DOHH2 (cell line): ENCODE measurements around the gene GSG1.

ENCODE experiments used
- H3F3A ChIP-seq: fragments of 200-600 bp; sonication (generic), shearing (Covaris generic); 2 replicates; pipeline ENCODE4 v1.6.0; 2016; ENCODE audit warnings: antibody characterized with exemption, mild to moderate bottlenecking; ENCODE audit not compliant: control insufficient read depth, insufficient read depth
- H3K27ac ChIP-seq: fragments of 200-600 bp; sonication (generic); 2 replicates; pipeline ENCODE4 v1.5.1; 2014; ENCODE audit warnings: low read depth, mild to moderate bottlenecking, low read length, moderate library complexity
- H3K27me3 ChIP-seq: fragments of 200-600 bp; sonication (generic); 2 replicates; pipeline ENCODE4 v1.6.1; 2014; ENCODE audit warnings: mild to moderate bottlenecking, low read length, mixed read lengths; ENCODE audit not compliant: control insufficient read depth
- H3K36me3 ChIP-seq: fragments of 200-600 bp; sonication (generic); 2 replicates; pipeline ENCODE4 v1.6.1; 2014; ENCODE audit warnings: mild to moderate bottlenecking, low read length, moderate library complexity, mixed read lengths; ENCODE audit not compliant: control insufficient read depth
- H3K4me1 ChIP-seq: fragments of 200-600 bp; sonication (generic); 2 replicates; pipeline ENCODE4 v1.6.1; 2014; ENCODE audit warnings: mild to moderate bottlenecking, low read length, mixed read lengths; ENCODE audit not compliant: control insufficient read depth
- H3K4me2 ChIP-seq: fragments of 200-600 bp; sonication (generic); 2 replicates; pipeline ENCODE4 v1.6.0; 2014; ENCODE audit warnings: mild to moderate bottlenecking, low read length, moderate library complexity
- H3K4me3 ChIP-seq: fragments of 200-600 bp; sonication (generic); 2 replicates; pipeline ENCODE4 v1.5.1; 2014; ENCODE audit warnings: mild to moderate bottlenecking, low read length, mixed read lengths
- H3K79me2 ChIP-seq: fragments of 200-600 bp; sonication (generic); 2 replicates; pipeline ENCODE4 v1.6.1; 2014; ENCODE audit warnings: mild to moderate bottlenecking, low read length, mixed read lengths; ENCODE audit not compliant: control insufficient read depth
- H3K9me2 ChIP-seq: fragments of 200-600 bp; sonication (generic); replicated peaks from 2 replicates; pipeline ENCODE4 v1.6.1; 2014; ENCODE audit warnings: mild to moderate bottlenecking, low read length, mixed read lengths; ENCODE audit not compliant: control insufficient read depth
- H3K9me3 ChIP-seq: fragments of 200-600 bp; sonication (generic); 2 replicates; pipeline ENCODE4 v1.6.1; 2014; ENCODE audit warnings: antibody characterized with exemption, low read length, mixed read lengths; ENCODE audit not compliant: control insufficient read depth, insufficient read depth
- H4K20me1 ChIP-seq: fragments of 200-600 bp; sonication (generic); 2 replicates; pipeline ENCODE4 v1.6.0; 2014; ENCODE audit warnings: low read depth, mild to moderate bottlenecking, antibody characterized with exemption, low read length, moderate library complexity; ENCODE audit not compliant: control insufficient read depth, insufficient read depth
- EZH2phosphoT487 ChIP-seq: fragments of 200-600 bp; sonication (generic); IDR thresholded peaks from 2 replicates; pipeline ENCODE4 v1.6.1; 2017; ENCODE audit warnings: borderline replicate concordance, mild to moderate bottlenecking, antibody characterized with exemption, low read length, moderate library complexity, mixed read lengths
- TF ChIP-seq, protein P1 (sequence below): fragments of 200-600 bp; sonication (generic); IDR thresholded peaks from one replicate; pipeline ENCODE4 v1.5.1; 2014; ENCODE audit warnings: antibody characterized with exemption, mild to moderate bottlenecking, low read depth, low read length; ENCODE audit not compliant: poor library complexity, severe bottlenecking

Gene GSG1

GRCh38 chr12:13104409-13104808, 942 bp upstream of the GSG1 start:
- Histone ChIP-seq H3K9me3 (peaks cover 7% of the 10 kb centered on the region), H3K4me1 (peaks cover 47% of the 10 kb centered on the region), H3F3A (peaks cover 21% of the 10 kb centered on the region), H3K27me3 (no peaks in the 10 kb centered on the region), H4K20me1 (no peaks in the 10 kb centered on the region), H3K4me2 (no peak overlapping the region), H3K27ac (no peak overlapping the region), H3K9me2 (no peaks in the 10 kb centered on the region), H3K79me2 (no peaks in the 10 kb centered on the region), H3K36me3 (no peaks in the 10 kb centered on the region), H3K4me3 (no peak overlapping the region)
- TF ChIP-seq, protein P1, sequence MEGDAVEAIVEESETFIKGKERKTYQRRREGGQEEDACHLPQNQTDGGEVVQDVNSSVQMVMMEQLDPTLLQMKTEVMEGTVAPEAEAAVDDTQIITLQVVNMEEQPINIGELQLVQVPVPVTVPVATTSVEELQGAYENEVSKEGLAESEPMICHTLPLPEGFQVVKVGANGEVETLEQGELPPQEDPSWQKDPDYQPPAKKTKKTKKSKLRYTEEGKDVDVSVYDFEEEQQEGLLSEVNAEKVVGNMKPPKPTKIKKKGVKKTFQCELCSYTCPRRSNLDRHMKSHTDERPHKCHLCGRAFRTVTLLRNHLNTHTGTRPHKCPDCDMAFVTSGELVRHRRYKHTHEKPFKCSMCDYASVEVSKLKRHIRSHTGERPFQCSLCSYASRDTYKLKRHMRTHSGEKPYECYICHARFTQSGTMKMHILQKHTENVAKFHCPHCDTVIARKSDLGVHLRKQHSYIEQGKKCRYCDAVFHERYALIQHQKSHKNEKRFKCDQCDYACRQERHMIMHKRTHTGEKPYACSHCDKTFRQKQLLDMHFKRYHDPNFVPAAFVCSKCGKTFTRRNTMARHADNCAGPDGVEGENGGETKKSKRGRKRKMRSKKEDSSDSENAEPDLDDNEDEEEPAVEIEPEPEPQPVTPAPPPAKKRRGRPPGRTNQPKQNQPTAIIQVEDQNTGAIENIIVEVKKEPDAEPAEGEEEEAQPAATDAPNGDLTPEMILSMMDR = no peak
- TF ChIP-seq EZH2phosphoT487 = no peak

- TF ChIP-seq, protein P1 = no peak
- no peak for TF ChIP-seq EZH2phosphoT487
- Histone ChIP-seq H3K9me3 (no peaks in the 10 kb centered on the region), H3K27me3 (no peaks in the 10 kb centered on the region), H4K20me1 (no peaks in the 10 kb centered on the region), H3K9me2 (no peaks in the 10 kb centered on the region), H3K36me3 (no peaks in the 10 kb centered on the region), H3F3A (peaks cover 32% of the 10 kb centered on the region), H3K79me2 (no peaks in the 10 kb centered on the region), H3K4me2 (no peak overlapping the region), H3K4me3 (no peak overlapping the region), H3K27ac (no peak overlapping the region), H3K4me1 (peaks cover 61% of the 10 kb centered on the region)
These were observed 839 bp downstream of the GSG1 start for GRCh38 chr12:13102461-13103195.

GRCh38 chr12:13101821-13102375, 1.6 kb downstream of the GSG1 start:
- Histone ChIP-seq H3K27me3 (no peaks in the 10 kb centered on the region), H3K79me2 (no peaks in the 10 kb centered on the region), H3K4me1 (peaks cover 65% of the 10 kb centered on the region), H3K4me3 (peak overlapping the region; percentile 78), H3K9me2 (no peaks in the 10 kb centered on the region), H3K36me3 (no peaks in the 10 kb centered on the region), H3K27ac (peak overlapping the region; percentile 67), H3F3A (peaks cover 32% of the 10 kb centered on the region), H3K9me3 (no peaks in the 10 kb centered on the region), H3K4me2 (peak overlapping the region; percentile 82), H4K20me1 (no peaks in the 10 kb centered on the region)
- TF ChIP-seq, protein P1 = no peak
- TF ChIP-seq EZH2phosphoT487 = no peak
